ENCODE data around the gene COL11A2. TPM values are rescaled to one million over a fixed set of nuclear protein-coding genes. Genes with fewer than 3 reads are reported as not detected.
A peak's percentile ranks its signal among the peaks of the same experiment; 100 is the strongest.

The COL11A2 gene
- total RNA-seq, 1 experiment from 2014 or later = 2.3 TPM

GRCh38 chr6:33120001-33120400, 72.3 kb downstream of the COL11A2 start:
- no peak overlapping the region for H2AFZ ChIP-seq (ENCODE audit: low read length)
- peaks cover 1% of the 10 kb centered on the region for H3K27me3 Mint-ChIP-seq (ENCODE audit: low read depth)
- peaks cover 10% of the 10 kb centered on the region; the same call in 1 of the 2 replicates for H3K4me1 ChIP-seq (ENCODE audit: insufficient read depth, low read length)
- H3K23ac ChIP-seq (ENCODE audit: insufficient read length, low read depth, low read length) = no peak overlapping the region
- H3K14ac ChIP-seq (ENCODE audit: insufficient read depth, low read length) = no peak overlapping the region
- TF ChIP-seq CTCF (conservative IDR thresholded peaks at IDR 0.05) = no peak
- no peaks in the 10 kb centered on the region for H3K79me1 ChIP-seq (ENCODE audit: insufficient read depth, low read depth, low read length, poor library complexity, severe bottlenecking)
- no peak overlapping the region for H3T11ph ChIP-seq (ENCODE audit: low read length)
- no peak overlapping the region for H4K5ac ChIP-seq (ENCODE audit: insufficient read length, low read depth, low read length)
- H3K9ac ChIP-seq (ENCODE audit: extremely low read depth, insufficient read length, low read length) = no peak overlapping the region
- no peak overlapping the region for H2BK5ac ChIP-seq (ENCODE audit: insufficient read length, low read length)
- H2BK20ac ChIP-seq (ENCODE audit: low read depth, low read length, poor library complexity, severe bottlenecking) = no peak overlapping the region
- H3K4me1 Mint-ChIP-seq = peaks cover 79 to 82% of the 10 kb centered on the region in 2 experiments
- no peak overlapping the region for H4K8ac ChIP-seq (replicated peaks; ENCODE audit: insufficient read length, low read depth, low read length)
- peaks cover 16 to 19% of the 10 kb centered on the region in 2 experiments for H3K9me3 Mint-ChIP-seq
- H3K23me2 ChIP-seq (ENCODE audit: insufficient read length, low read depth, low read length, poor library complexity, severe bottlenecking) = peaks cover 16% of the 10 kb centered on the region
- H4K20me1 ChIP-seq (ENCODE audit: control insufficient read depth, insufficient read depth, insufficient read length) = no peaks in the 10 kb centered on the region
- WGBS (ENCODE audit: extremely low coverage, insufficient read length, low lambda C conversion rate) = no CpG with 5 or more reads among the region's 3 CpGs
- no peak overlapping the region for H3K56ac ChIP-seq (ENCODE audit: insufficient read length, low read depth, low read length)
- H3K18ac ChIP-seq (ENCODE audit: insufficient read length, low read depth, low read length) = no peak overlapping the region
- H2BK120ac ChIP-seq (ENCODE audit: low read depth, low read length, poor library complexity, severe bottlenecking) = no peak overlapping the region
- peaks cover 29% of the 10 kb centered on the region in 3 experiments for H3K36me3 Mint-ChIP-seq (ENCODE audit: insufficient read depth in 1 of 3, low read depth in 3 of 3)
- H3K27me3 ChIP-seq (ENCODE audit: insufficient read depth, low read length) = no peaks in the 10 kb centered on the region
- no peak overlapping the region for H2AK5ac ChIP-seq (ENCODE audit: insufficient read length, low read length)
- no peak overlapping the region for H3K27ac ChIP-seq (ENCODE audit: insufficient read length, low read depth, low read length)
- H3K27ac Mint-ChIP-seq = peak overlapping the region in 2 of 3 experiments; percentile 52 to 95; a peak in 2 of 7 replicates
- H4K91ac ChIP-seq (ENCODE audit: insufficient read length, low read depth, low read length) = no peak overlapping the region
- no peak overlapping the region for H2BK15ac ChIP-seq (ENCODE audit: low read depth, low read length)
- H3K4ac ChIP-seq (ENCODE audit: low read depth, low read length) = no peak overlapping the region
- peaks cover 19% of the 10 kb centered on the region; the same call in 1 of the 2 replicates for H3K79me2 ChIP-seq (ENCODE audit: insufficient read depth, low read length)
- no peak for DNase-seq
- H3K9me3 ChIP-seq (ENCODE audit: control insufficient read depth, low read depth, low read length) = peaks cover 7% of the 10 kb centered on the region
- no peak overlapping the region for H3K4me3 Mint-ChIP-seq
- H3K4me2 ChIP-seq (ENCODE audit: insufficient read depth, insufficient read length, low read length) = peak overlapping the region; percentile 33
- no peak overlapping the region for H2BK12ac ChIP-seq (ENCODE audit: insufficient read length, low read depth, low read length)
